HG02981 (cell line): Measurements from ENCODE around the gene SYT8.
"Not testable (repeated sequence)": the region's sequence is repeated elsewhere in the genome, so short reads cannot be mapped to it uniquely, and the experiment has no call there.

Experiments used
- ATAC-seq: cut with Tn5 transposase; IDR thresholded peaks from one replicate; pipeline ENCODE4 v1.9.1; 2021; ENCODE audit warnings: mild to moderate bottlenecking, moderate library complexity; ENCODE audit not compliant: unreplicated experiment

The SYT8 gene, protein sequence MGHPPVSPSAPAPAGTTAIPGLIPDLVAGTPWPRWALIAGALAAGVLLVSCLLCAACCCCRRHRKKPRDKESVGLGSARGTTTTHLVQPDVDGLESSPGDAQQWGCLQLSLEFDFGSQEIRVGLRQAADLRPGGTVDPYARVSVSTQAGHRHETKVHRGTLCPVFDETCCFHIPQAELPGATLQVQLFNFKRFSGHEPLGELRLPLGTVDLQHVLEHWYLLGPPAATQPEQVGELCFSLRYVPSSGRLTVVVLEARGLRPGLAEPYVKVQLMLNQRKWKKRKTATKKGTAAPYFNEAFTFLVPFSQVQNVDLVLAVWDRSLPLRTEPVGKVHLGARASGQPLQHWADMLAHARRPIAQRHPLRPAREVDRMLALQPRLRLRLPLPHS

DNA sequence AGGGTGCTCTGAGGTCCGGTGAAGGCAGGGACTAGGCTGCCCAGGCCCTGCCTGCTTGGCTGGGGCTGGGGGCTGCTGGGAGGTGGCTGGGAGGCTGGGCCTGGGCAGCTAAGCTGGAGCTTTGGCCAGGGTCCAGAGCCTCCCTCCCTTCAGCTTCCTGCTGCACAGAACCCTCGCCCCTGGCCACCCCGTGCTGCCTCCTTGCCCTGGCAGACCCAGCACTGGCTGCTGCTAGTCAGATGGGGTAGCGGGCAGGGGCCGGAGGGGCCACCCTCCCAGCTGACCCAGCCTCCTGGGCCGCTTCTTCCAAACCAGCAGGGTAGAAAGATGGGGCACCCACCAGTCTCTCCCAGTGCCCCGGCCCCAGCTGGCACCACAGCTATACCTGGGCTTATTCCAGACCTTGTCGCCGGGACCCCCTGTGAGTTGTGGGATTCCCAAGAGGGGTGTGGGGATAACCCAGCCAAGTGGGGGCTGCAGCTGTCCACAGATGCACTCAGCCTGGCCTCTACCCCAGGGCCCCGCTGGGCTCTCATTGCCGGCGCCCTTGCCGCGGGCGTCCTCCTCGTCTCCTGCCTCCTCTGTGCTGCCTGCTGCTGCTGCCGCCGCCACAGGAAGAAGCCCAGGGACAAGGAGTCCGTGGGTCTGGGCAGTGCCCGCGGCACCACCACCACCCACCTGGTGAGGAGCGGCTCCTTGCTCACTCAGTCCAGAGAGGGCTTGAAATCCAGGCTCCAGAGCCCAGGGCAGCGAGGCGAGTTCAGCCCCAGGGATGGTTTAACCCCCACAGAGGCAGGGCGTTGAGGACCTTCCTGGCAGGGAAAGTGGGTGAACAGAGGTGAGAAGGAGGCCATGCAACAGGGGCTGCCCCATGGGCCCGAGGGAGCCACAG, at the start of gene SYT8:
Gene SYT8, plus strand, starts transcription at position 212 of the 892 bp plus-strand sequence. Its CDS starts 116 bp downstream, at position 328.
- ATAC-seq: no peak

DNA sequence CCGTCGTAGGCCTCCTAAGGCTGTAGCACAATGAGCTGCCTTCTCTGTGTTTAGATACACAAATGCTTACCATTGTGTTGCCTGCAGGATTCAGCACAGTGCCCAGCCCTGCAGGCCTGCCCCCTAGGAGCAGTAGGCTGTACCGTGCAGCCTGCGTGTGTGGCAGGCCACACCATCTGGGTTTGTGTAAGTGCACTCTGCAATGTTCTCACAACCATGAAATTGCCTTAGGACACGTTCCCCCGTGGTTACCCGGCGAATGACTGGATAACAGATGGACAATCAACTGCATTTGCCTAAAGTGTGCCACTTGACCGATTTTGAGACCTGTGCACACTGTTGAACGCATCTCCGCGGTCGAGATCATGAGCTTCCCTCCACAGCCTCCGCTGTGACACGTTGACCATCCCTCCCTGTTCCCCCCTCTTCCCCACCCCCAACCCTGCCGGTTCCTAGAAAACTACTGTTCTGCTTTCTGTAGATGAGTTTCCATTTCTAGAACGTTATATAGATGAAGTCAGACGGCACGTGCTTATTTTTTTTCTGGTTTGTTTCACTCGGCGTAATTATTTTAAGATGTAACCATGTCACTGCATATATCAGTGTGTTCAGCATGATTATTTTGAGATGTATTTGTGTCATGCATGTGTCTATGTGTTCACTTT, 48.9 kb upstream of the SYT8 start:
- no peak for ATAC-seq

DNA sequence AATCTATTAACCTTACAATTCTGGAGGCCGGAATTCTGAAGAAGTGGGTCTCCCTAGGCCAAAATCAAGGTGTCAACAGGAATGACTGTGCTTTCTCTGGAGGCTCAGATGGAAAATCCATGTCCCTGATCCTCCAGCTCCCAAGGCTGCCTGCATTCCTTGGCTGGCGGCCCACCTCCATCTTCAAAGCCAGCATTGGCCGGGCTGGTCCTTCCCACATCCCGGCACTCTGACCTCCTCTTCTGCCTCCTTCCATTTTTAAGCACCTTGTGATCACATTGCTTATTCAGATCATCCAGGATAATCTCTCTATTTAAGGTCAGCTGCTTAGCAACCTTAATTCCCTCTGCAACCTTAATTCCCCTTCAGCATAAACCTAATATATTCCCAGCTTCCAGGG, 48.3 kb upstream of the SYT8 start:
- no peak for ATAC-seq

DNA sequence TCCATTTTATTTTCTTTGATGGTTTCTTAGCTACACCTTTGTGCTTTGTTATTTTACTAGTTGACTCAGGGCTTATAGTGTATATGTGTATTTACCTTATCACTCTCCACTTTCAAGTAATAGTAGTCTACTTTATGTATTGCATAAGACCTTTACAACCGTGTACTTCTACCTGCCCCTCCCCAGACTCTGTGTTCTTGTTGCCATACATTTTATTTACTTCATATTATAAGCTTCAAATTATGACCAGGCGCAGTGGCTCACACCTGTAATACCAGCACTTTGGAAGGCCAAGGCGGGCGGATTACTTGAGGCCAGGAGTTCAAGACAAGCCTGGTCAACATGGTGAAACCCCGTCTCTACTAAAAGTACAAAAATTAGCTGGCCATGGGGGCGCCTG, 42.9 kb upstream of the SYT8 start:
- no peak for ATAC-seq

DNA sequence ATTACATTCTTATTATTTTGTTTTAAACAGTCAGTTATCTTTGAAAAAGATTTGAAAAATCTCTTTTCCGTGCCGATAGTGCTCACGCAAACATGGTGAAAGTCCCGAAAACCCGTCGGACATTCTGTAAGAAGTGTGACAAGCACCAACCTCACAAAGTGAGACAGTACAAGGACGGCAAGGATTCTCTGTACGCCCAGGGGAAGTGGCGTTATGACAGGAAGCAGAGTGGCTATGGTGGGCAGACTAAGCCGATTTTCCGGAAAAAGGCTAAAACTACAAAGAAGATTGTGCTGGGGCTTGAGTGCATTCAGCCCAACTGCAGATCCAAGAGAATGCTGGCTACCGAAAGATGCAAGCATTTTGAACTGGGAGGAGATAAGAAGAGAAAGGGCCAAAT, 42.3 kb upstream of the SYT8 start:
- no peak for ATAC-seq

DNA sequence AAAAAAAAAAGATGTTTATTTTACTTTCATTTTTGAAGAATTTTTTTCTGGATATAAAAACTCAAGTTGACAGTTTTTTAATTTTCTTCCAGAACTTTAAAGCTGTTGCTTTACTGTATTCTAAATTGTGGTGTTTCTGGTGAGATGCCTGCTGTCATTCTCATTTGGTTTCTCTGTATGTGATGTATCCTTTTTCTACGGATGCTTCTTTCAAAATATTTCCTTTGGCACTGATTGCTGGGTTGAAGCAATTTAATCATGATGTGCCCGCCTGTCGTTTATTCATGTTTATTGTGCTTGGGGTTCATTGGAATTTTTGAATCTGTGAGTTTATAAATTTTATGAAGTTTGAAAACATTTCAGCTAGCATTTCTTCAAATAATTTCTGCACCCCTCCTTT, 41.7 kb upstream of the SYT8 start:
- ATAC-seq: no peak

DNA sequence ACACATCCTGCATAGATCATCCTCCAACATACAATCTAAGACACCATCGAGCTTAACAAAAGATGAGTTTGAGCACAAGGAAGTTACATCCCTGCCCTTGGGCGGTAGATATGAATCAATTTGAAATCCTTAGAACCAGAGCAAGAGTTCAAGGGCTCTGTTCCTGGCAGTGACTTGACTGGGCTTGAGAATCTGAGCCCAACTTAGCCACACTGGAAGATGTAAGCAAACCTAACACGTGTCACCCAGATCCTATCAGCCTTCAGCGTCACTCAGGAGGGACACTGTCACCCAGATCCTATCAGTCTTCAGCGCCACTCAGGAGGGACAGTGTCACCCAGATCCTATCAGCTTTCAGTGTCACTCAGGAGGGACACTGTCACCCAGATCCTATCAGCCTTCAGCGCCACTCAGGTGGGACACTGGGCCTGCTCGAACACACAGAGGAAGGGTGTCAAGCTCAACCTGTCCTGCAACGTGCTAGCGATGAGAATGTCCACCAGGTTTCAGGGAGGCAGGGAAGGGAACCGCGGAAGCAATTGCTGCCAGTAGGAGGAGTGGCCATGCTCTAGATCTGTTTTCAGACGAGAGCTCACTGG, 38.3 kb upstream of the SYT8 start:
- ATAC-seq: no peak

DNA sequence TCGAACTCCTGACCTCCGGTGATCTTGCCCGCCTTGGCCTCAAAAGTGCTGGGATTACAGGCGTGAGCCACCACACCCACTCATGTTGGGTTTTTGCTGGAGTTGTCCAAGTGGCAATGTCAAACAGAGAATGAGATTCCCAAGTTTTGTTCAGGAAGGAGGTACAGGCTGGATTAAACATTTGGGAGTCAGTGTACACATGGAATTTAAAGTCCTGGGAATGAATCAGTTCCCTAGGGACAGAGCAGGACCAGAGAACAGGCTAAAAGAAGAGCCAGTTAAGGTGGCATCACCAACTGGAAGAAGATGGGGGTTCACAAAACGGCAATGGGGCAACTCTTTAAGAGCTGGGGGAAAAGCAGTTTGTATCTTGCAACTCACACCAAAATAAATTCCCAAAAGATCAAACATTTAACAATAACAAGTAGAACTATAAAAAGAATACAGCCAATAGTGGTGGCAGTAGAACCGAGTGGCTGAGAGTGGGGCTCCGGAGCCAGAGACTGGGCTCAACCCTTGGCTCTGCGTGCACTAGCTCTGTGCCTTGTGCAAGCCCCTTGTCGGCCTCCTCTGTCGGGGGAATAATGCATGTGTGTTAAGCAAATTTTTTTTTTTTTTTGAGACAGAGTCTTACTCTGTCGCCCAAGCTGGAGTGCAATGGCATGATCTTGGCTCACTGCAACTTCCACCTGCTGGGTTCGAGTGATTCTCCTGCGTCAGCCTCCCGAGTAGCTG, 37.2 kb upstream of the SYT8 start:
- no peak for ATAC-seq

DNA sequence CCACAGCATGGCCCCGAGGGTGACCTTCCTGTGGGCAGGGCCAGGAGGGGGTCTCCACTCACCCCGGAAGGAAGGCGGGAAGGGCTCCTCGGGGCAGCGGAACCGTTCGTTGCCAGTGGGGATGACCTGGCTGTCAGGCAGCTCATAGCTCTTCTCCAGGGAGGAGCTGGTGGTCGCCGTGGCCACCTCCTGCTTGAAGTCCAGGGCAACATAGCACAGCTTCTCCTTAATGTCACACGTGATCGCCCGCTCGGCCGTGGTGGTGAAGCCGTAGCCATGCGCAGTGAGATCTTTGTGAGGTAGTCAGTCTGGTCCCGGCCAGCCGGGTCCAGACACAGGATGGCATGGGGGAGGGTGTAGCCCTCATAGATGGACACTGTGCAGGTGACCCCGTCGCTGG, 31.5 kb upstream of the SYT8 start:
- ATAC-seq: no peak

DNA sequence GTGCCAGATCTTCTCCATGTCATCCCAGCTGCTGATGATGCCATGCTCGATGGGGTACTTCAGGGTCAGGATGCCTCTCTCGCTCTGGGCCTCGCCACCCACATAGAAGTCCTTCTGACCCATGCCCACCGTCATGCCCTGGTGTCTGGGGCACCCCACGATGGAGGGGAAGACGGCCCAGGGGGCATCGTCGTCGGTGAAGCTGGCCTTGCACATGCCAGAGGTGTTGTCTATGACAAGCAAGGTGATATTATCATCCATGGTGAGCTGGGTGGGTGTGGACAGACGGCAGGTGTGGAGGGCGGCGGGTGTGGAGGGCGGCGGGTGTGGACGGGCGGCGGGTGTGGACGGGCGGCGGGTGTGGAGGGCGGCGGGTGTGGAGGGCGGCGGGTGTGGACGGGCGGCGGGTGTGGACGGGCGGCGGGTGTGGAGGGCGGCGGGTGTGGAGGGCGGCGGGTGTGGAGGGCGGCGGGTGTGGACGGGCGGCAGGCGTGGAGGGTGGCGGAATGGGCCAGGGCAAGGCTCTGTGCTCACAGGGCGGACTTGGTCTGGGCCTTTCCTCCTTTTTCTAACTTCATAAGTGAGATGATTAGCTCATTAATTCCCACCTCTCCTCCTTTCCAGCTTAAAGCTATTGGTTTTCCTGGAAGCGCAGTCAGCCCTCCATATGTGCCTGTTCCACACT, 30.8 kb upstream of the SYT8 start:
- ATAC-seq: not testable (repeated sequence)

DNA sequence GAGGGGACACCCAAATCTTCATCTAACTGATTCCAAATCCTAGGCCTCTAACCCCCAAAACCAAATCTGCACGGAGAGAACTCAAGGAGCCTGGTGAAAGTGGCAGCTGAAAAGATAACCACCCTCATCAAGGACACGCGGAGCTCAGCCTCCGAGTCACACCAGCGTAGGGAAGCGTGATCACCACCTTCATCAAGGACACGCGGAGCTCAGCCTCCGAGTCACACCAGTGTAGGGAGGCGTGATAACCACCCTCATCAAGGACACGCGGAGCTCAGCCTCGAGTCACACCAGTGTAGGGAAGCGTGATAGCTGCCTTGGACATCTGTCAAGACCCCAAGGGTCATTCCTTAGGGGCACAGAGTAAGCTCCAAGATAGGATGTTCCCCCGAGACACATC, 29.3 kb upstream of the SYT8 start:
- no peak for ATAC-seq

DNA sequence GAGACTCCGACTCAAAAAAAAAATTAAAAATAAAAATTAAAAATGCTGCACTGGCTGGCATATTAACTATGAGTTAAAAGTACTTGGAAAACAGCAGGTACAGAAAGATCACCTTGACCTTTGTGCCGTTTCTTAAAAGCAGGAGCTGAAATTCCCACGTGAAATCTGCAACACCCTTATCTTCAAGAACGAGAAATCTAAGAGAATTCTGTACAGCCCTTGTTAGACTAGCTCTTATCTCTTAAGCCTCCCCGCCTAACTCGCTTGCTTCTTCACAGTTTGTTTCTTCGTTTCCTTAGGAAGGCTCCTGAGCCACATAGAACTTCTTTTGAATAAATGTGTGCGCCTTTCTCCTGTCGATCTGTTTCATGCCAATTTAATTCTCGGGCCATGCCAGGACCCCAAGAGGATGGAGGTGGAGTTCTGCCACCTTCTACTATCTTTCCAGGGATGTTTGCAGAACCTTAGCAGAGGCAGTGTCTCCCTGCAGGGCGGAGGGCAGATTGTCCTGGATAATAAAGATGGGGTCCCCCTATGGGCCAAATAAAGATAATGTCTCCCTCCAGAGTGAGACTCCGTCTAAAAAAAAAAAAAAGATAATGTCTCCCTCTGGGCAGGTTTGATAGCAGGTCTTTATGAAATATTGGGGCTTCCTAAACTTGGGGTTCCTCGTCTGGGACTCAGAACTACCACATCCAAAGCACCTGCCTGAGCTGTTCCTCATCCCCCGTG, 27.4 kb upstream of the SYT8 start:
- ATAC-seq: no peak

DNA sequence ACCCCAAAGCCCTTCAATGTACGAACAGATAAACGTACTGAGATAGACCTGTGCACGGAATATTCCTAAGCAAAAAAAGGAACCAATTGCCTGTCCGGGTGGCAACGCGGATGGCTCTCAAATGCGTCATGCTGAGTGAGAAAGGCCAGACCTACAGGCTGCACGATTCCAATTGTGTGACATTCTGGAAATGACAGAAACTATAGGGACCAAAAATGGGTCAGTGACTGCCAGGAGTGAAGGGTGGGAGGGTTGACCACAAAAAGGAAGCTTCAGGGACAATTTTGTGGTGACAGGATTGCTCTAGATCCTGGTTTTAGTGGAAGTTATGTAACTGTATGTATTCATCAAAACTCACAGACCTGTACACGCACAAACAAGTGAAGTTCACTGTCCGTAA, 24.0 kb upstream of the SYT8 start:
- no peak for ATAC-seq

DNA sequence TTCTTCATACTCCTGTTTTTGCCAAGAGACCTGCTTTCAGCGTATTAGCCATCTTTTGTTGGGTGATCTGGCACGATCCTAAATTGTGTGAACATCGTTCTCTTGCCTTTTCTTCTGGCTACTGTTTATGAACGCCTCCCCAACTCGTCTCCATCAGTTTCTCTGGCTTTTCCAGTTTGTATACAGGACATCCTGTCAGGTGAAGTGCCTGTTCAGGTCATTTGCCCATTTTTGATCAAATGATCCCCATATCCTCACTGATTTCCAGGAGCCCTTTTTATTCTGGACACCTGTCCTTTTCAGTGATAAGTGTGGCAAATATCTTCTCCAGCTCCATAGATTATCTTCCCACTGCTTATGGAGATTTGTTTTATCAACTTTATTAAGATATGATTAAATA, 22.5 kb upstream of the SYT8 start:
- ATAC-seq: no peak

DNA sequence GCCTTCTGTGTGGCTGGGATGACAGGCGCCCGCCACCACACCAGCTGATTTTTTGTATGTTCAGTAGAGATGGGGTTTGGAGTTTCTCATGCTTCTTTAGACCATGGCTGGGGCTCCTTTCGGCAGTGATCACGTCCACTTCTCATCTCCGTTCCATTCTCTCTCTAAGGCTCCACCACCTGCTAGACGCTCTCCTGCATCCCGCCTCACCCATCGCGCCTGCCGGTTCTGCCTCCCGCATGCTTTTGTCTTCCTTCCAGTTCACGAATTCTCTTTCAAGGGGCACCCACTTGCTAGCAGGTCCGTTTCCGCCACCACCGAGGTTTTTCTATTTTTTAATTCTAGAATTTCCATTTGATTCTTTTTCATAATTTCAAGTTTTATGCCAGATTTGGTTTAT, 22.0 kb upstream of the SYT8 start:
- ATAC-seq: no peak

DNA sequence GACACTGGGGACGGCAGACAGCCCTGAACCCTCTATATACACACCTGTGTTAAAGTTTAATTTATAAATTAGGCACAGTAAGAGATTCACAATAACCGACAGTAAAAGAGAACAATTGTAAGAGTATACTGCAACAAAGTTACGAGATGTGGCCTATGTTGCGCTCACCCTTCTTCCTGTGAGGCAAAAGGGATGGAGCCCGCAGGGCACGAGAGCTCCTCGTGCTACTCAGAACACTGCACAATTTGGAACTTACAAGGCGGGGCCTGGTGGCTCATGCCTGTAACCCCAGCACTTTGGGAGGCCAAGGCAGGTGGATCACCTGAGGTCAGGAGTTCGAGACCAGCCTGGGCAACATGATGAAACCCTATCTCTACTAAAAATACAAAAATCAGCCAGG, 21.4 kb upstream of the SYT8 start:
- ATAC-seq: not testable (repeated sequence)

DNA sequence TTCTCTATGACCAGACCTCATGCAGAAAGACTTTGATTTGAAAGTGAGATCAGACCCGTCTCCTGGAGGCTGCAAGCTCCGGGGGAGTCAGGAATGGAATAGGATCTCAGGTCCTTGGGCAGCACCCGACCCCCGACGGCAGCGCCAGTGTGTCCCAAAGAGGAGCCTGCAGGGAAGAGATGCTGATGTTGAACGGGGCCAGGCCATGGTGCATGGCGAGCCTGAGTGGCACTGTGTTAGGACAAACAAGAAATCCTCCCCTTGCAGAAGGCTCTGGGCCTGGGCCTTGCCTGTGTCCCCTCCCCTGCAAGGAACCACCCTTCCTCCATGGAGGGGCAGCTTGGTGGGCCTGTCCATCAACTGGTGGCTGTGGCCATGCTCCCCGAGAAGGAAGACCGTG, 20.1 kb upstream of the SYT8 start:
- ATAC-seq: no peak

DNA sequence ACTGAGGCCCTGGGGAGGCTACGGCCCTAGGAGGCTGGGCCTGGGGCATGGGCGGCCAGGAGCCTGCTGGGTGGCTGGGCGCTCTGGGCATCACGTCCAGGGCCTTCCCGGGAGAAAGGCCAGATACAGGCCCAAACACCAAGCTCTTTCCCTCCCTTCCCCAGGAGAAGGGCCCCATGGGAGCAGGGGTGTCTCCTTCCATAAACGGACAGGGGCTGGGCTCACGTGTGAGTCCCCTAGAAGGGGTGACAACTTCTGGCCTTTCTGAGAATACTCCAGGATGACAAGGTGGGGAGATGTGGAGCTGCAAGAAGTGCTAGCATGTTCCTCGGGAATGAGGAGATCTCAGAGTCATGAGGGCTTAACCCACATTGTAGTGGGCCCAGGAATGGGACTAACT, 19.5 kb upstream of the SYT8 start:
- no peak for ATAC-seq

DNA sequence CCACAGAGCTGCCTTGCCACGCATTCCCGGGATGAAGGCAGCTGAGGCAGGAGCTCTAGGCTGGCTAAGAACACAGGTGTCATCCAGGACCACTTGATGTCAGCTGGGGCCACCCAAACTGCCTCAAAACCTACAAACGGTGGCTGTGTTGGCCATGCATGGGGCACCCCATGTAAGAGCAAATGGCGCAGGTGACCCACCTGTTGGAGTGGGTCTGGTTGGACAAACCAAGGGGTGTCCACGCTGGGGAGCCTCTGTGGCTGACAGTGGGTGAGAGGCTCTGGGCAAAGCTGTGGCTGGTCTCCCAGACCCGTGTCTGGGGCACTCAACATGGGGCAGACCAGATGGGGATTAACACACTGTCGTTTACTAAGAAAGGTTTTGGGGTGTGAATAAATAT, 19.0 kb upstream of the SYT8 start:
- ATAC-seq: no peak
